SU-DHL-6 (cell line): ENCODE measurements around the gene PARD6A.

ENCODE experiments used
- H2AFZ ChIP-seq: fragments of 200-600 bp; sonication (generic); 2 replicates; pipeline ENCODE4 v1.6.1; 2014; ENCODE audit warnings: low read depth, mild to moderate bottlenecking, moderate library complexity, mixed read lengths, antibody characterized with exemption, low read length; ENCODE audit not compliant: severe bottlenecking
- H3F3A ChIP-seq: fragments of 200-600 bp; shearing (Covaris generic); 2 replicates; pipeline ENCODE4 v1.6.0; 2016; ENCODE audit warnings: antibody characterized with exemption, mild to moderate bottlenecking; ENCODE audit not compliant: insufficient read depth
- H3K27ac ChIP-seq: fragments of 200-600 bp; sonication (generic); 2 replicates; pipeline ENCODE4 v1.5.1; 2016; ENCODE audit warnings: low read depth, mild to moderate bottlenecking, low read length, moderate library complexity, mixed read lengths
- H3K27me3 ChIP-seq: fragments of 200-600 bp; sonication (generic), shearing (Covaris generic); 2 replicates; pipeline ENCODE4 v1.6.0; 2014; ENCODE audit warnings: mild to moderate bottlenecking, low read length
- H3K36me3 ChIP-seq: fragments of 200-600 bp; sonication (generic); 2 replicates; pipeline ENCODE4 v1.6.1; 2014; ENCODE audit warnings: mild to moderate bottlenecking, low read length, mixed read lengths
- H3K4me2 ChIP-seq: fragments of 300-600, 200-600 bp; shearing (Covaris generic), sonication (generic); 2 replicates; pipeline ENCODE4 v1.6.0; 2014; ENCODE audit warnings: low read length, low read depth, mild to moderate bottlenecking; ENCODE audit not compliant: poor library complexity, severe bottlenecking
- H3K4me3 ChIP-seq: fragments of 200-600 bp; sonication (generic); 2 replicates; pipeline ENCODE4 v1.5.1; 2014; ENCODE audit warnings: antibody characterized with exemption, low read length, mild to moderate bottlenecking, mixed read lengths; ENCODE audit not compliant: insufficient read depth, poor library complexity, severe bottlenecking
- H3K79me2 ChIP-seq: fragments of 200-600 bp; sonication (generic); 2 replicates; pipeline ENCODE4 v1.6.1; 2014; ENCODE audit warnings: mild to moderate bottlenecking, low read length, moderate library complexity; ENCODE audit not compliant: insufficient read depth
- H3K9ac ChIP-seq: fragments of 200-600 bp; sonication (generic); 2 replicates; pipeline ENCODE4 v1.7.0; 2014; ENCODE audit warnings: mild to moderate bottlenecking, low read length
- H3K9me2 ChIP-seq: fragments of 200-600 bp; sonication (generic); replicated peaks from 2 replicates; pipeline ENCODE4 v1.6.1; 2014; ENCODE audit warnings: low read length; ENCODE audit not compliant: insufficient read depth
- H3K9me3 ChIP-seq: fragments of 200-600 bp; sonication (generic); 2 replicates; pipeline ENCODE4 v1.6.1; 2014; ENCODE audit warnings: low read length, mixed read lengths; ENCODE audit not compliant: insufficient read depth
- H4K20me1 ChIP-seq: fragments of 200-600 bp; sonication (generic); 2 replicates; pipeline ENCODE4 v1.6.1; 2014; ENCODE audit warnings: low read depth, mild to moderate bottlenecking, antibody characterized with exemption, low read length, moderate library complexity, mixed read lengths
- CTCF ChIP-seq: fragments of 200-600 bp; sonication (generic); IDR thresholded peaks from one replicate; pipeline ENCODE4 v1.5.1; 2017; ENCODE audit warnings: antibody characterized with exemption, mild to moderate bottlenecking, low read length, moderate library complexity; ENCODE audit not compliant: insufficient read depth, poor library complexity, severe bottlenecking
- EZH2phosphoT487 ChIP-seq: fragments of 200-600 bp; sonication (generic), shearing (Covaris generic); conservative IDR thresholded peaks from 2 replicates; pipeline ENCODE4 v1.6.1; 2018; ENCODE audit warnings: mild to moderate bottlenecking, antibody characterized with exemption, low read length, moderate library complexity, mixed read lengths

The PARD6A gene

DNA sequence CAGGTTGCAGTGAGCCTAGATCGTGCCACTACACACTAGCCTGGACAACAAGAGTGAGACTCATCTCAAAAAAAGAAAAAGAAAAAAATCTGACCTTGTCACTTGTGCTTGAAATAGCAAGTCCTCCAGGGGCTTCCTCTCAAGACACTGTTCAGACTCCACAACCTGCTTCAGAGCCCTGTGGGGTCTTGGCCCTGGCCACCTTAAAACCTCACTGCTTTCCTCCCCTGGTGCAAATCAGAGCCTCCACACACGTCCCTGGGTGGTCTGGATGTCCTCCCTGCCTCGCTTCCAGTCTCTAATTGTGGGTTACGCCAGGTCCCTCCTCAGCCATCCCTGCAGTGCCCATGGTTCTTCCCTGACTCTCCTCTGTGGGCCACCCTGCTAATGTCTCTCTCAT is 5.4 kb upstream of the PARD6A start:
- Histone ChIP-seq H3K79me2 (no peaks in the 10 kb centered on the region), H3K9me2 (no peaks in the 10 kb centered on the region), H3K36me3 (no peaks in the 10 kb centered on the region), H2AFZ (no peak overlapping the region), H3F3A (peaks cover 7% of the 10 kb centered on the region; the same call in 1 of the 2 replicates), H3K9ac (no peak overlapping the region), H3K4me3 (no peak overlapping the region), H3K27ac (no peak overlapping the region), H3K4me2 (no peak overlapping the region), H4K20me1 (no peaks in the 10 kb centered on the region), H3K27me3 (no peaks in the 10 kb centered on the region), H3K9me3 (no peaks in the 10 kb centered on the region)
- TF ChIP-seq CTCF (no peak), EZH2phosphoT487 (no peak)

- peaks cover 7% of the 10 kb centered on the region; the same call in 1 of the 2 replicates for H3F3A ChIP-seq
- H3K9ac ChIP-seq = no peak overlapping the region
- H3K9me2 ChIP-seq = no peaks in the 10 kb centered on the region
- H2AFZ ChIP-seq = no peak overlapping the region
- TF ChIP-seq CTCF (no peak), EZH2phosphoT487 (no peak)
- H3K79me2 ChIP-seq = no peaks in the 10 kb centered on the region
- H3K4me2 ChIP-seq = no peak overlapping the region
- H4K20me1 ChIP-seq = no peaks in the 10 kb centered on the region
- H3K27ac ChIP-seq = no peak overlapping the region
- H3K36me3 ChIP-seq = no peaks in the 10 kb centered on the region
- no peaks in the 10 kb centered on the region for H3K27me3 ChIP-seq
- H3K9me3 ChIP-seq = no peaks in the 10 kb centered on the region
- no peak overlapping the region for H3K4me3 ChIP-seq
These were observed 4.3 kb upstream of the PARD6A start for GRCh38 chr16:67656344-67657016.

GRCh38 chr16:67657017-67657608 is 3.6 kb upstream of the PARD6A start:
- Histone ChIP-seq H3K4me3 (no peak overlapping the region), H3K79me2 (no peaks in the 10 kb centered on the region), H3K9me3 (no peaks in the 10 kb centered on the region), H3K36me3 (no peaks in the 10 kb centered on the region), H3K27ac (no peak overlapping the region), H3F3A (peaks cover 7% of the 10 kb centered on the region; the same call in 1 of the 2 replicates), H3K27me3 (no peaks in the 10 kb centered on the region), H2AFZ (no peak overlapping the region), H3K4me2 (no peak overlapping the region), H4K20me1 (no peaks in the 10 kb centered on the region), H3K9me2 (no peaks in the 10 kb centered on the region), H3K9ac (no peak overlapping the region)
- no peak for TF ChIP-seq CTCF
- TF ChIP-seq EZH2phosphoT487 = no peak
